T-helper 22 cell (primary cell): Measurements from ENCODE around the gene NAA11.

Experiments used
- DNase-seq: peaks from one replicate; pipeline ENCODE4 v3.0.0-alpha.2; 2020; ENCODE audit warnings: low read depth

Gene NAA11

GRCh38 chr4:79325864-79326328 is at the start of gene NAA11:
NAA11 (minus strand) TSS chr4:79326061; CDS start chr4:79325877, 184 bp downstream.
- no peak for DNase-seq

DNA sequence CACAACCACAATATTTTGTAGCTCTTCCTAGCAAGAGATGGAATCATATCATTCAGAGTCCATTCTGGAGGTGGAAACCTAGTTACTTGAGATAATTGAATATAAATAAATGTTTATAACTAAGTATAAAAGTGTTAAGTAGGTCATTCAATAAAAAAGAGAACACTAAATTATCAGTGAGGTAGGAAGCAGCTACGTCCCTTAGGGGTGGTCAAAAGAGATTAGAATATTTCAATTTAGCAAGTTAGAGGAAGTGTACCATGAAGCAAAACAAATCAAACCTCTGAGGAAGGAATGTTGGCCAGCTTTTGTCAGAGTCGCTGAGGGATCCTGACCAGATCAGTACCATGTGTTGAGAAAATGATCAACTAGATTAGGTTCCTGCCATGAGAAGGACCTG is 44.2 kb upstream of the NAA11 start:
- no peak for DNase-seq

DNA sequence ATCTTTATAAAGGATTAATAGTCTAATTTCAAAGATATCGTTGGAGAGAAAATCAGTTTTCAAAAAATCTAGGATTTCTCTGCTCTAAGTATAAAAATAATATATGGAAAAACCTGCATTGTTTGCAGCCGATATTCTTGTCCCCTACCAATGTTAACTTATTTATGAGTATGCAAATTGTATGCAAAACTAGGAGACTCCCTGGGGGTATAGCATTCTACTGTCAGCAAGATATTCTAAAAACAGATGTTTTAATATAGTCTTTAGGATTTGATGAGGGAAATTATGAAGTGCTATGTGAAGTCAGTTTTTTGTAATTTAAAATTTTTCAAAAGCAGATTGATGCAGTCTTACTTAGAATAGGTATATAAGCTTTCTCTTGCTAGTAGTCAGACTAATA is 41.2 kb upstream of the NAA11 start:
- DNase-seq = no peak

- no peak for DNase-seq
Observed at GRCh38 chr4:79366422-79366821, 40.6 kb upstream of the NAA11 start.

GRCh38 chr4:79364061-79364460 is 38.2 kb upstream of the NAA11 start:
- DNase-seq = no peak

GRCh38 chr4:79362626-79363025 is 36.8 kb upstream of the NAA11 start:
- DNase-seq = no peak

GRCh38 chr4:79360006-79360405 is 34.1 kb upstream of the NAA11 start:
- no peak for DNase-seq

- no peak for DNase-seq
Observed at GRCh38 chr4:79358438-79358837, 32.6 kb upstream of the NAA11 start.

- DNase-seq = no peak
Observed at GRCh38 chr4:79357365-79357764, 31.5 kb upstream of the NAA11 start.

GRCh38 chr4:79353075-79353474 is 27.2 kb upstream of the NAA11 start:
- DNase-seq = no peak

DNA sequence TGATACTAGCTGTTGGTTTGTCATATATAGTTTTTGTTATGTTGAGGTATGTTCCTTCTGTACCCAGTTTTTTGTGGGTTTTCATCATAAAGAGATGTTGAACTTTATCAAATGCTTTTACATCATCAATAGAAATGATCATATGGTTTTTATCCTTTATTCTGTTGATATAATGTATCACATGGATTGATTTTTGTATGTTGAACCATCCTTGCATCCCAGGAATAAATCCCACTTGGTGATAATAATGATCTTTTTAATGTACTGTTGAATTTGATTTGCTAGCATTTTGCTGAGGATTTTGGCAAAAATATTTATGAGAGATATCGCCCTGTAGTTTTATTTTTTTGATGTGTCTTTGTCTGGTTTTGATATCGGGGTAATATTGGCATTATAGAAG is 22.5 kb upstream of the NAA11 start:
- no peak for DNase-seq

DNA sequence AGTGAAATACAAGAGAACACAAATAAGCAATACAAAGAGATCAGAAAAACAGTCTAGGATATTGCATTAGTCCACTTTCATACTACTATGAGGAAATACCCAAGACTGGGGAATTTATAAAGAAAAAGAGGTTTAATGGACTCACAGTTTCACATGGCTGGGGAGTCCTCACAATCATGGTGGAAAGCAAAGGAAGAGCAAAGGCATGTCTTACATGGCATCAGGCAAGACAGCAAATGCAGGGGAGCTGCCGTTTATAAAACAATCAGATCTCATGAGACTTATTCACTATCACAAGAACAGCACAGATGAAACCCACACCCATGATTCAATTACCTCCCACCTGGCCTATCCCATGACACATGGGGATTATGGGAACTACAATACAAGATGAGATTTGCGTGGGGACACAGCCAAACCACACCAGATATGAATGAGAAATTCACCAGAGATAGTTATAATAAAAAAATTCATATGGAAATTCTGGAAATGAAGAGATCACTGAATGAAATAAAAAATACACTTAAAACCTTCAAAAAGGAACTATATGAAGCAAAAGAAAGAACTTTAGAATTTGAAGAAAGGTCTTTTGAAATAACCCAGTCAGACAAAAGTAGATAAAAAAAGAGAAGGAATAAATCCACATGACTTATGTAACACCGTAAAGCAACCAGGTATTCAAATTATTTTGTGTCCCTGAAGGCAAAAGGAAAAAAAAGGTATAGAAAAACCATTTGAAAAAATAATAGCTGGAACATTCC is 16.2 kb upstream of the NAA11 start:
- no peak for DNase-seq

- DNase-seq = no peak
Observed at GRCh38 chr4:79340568-79340967, 14.7 kb upstream of the NAA11 start.

DNA sequence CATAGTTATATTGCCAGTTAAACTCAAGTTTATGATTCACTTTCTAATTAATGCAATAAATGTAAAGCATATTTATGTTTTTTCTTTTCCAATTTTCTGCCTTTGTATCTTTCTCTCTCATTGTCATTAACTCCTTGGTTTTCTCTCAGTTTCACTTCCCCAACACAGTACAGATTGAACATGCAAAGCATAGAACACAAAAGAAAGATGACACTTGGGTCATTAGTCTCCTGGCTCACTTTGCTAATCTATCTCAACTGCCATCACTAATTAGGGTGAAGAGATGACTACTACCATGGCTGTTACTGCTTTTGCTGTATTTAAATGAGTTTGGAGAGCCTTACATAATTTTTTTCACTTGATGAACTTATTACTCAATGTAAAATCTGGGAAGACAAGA is 12.3 kb upstream of the NAA11 start:
- no peak for DNase-seq

DNA sequence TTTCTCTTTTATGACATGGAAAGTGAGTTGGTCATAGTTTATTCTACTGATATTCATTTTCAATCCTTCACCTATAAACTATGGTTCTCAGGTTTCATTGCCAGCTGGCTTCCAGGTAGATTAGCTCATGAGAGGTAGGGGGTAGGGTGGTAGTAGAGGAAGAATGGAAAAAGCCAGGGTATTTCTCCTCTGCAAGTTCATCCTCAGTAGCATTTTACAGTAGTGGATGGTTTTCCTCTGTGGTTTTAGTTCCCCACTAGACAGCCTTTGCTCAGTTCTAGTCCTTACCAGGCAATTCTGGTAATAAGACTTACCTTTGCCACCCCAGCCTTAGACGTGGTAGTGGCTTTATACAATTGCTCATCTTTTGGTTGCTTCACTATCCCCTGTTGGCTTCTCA is 8.9 kb upstream of the NAA11 start:
- no peak for DNase-seq

- DNase-seq = no peak
Observed at GRCh38 chr4:79334341-79334740, 8.5 kb upstream of the NAA11 start.

DNA sequence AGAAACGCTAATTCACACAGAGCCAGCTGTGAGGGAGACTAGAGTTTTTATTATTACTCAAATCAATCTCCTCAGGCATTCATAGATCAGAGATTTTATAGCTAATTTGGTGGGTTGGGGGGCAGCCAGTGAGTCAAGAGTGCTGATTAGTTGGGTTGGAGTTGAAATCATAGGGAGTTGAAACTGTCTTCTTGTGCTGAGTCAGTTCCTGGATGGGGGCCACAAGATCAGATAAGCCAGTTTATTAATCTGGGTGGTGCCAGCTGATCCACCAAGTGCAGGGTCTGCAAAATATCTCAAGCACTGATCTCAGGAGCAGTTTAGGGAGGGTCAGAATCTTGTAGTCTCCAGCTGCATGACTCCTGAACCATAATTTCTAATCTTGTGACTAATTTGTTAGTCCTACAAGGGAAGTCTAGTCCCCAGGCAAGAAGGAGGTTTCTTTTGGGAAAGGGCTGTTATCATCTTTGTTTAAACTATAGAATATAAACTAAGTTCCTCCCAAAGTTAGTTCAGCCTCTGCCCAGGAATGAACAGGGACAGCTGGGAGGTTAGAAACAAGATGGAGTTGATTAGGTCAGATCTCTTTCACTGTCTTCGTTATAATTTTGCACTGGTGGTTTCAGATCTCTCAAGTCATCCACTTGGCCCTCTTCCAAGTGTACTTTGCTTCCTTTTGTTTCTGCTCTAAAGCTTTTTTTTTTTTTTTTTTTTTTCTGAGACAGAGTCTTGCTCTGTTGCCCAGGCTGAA is 5.4 kb upstream of the NAA11 start:
- DNase-seq = no peak

- no peak for DNase-seq
Observed at GRCh38 chr4:79330720-79331119, 4.9 kb upstream of the NAA11 start.

DNA sequence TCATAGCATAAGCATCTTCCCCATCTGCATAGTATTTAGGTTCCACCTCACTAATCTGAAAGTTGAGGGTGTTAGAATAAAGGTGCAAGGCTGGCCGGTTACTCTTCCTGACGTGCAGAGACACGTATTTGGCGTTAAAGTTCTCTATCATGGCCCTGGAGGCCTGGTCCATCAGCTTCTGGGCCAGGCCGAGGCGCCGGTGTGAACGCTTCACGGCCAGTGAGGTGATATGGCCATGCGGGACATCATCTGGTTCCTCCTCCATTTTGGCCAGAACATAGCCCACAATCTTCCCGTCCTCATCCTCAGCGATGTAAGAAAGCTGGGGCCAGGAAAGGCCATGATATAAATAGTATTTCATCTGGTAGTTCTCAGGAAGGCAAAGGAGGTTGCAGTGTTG is 425 bp downstream of the NAA11 start:
- no peak for DNase-seq

DNA sequence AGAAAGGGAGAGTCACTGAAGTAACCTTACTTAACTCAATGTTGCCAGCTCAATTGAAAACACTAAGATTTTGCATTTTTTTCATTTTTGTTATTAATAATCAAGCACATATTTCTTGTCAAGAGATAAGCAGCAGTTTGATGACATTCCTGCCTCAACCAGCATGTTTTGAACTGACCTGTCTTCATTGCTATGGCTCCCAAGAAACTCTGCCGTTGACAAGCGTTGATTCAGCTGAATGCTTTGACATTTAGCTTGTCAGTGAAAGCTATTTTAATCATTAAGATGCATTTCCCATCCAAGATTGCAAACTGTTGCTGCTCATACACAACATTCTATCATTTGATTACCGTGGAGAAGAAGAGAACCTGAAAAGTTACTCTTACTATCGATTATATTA is 5.9 kb downstream of the NAA11 start:
- no peak for DNase-seq

- DNase-seq = no peak
Observed at GRCh38 chr4:79317711-79318110, 8.2 kb downstream of the NAA11 start.

DNA sequence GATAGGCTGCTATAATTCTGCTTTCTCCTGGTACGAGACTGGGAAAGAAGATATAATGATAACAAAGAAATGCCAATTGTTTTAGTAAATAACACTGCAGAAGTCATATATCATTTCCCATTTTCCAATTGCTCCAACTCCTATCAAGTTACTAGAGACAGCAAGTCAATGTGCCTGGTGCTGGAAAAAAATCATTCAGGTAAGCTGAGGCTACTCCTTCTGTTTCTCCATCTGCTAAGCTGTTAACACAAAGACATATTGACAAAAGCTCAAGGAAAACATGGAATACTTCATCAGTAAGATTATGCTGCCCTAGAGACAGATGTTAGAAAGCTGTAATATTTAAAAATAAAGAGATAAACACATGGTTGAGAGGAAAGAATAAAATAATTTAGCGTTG is 10.0 kb downstream of the NAA11 start:
- DNase-seq = no peak

GRCh38 chr4:79311279-79311678 is 14.6 kb downstream of the NAA11 start:
- DNase-seq = no peak

- DNase-seq = no peak
Observed at GRCh38 chr4:79308971-79309370, 16.9 kb downstream of the NAA11 start.
